Stimulated activated memory B cell treated with anti-CD40 and anti-IgM and Interleukin-4, amounts not matched to agents 10 μg/mL and 1 μg/mL and 100 μg/mL, for 72 hours (primary cell): ENCODE measurements around the gene BMPR2.

Source experiments
- ATAC-seq: fragments of 150-1000 bp; cut with Tn5 transposase; 2 replicates; pipeline ENCODE4 v1.10.0; 2021
- H3K27ac Mint-ChIP-seq: one replicate; pipeline ENCODE4 v1.8.0; 2022; ENCODE audit warnings: mild to moderate bottlenecking, mixed read lengths
- H3K27me3 Mint-ChIP-seq: one replicate; pipeline ENCODE4 v1.8.0; 2022; ENCODE audit warnings: mixed read lengths
- H3K36me3 Mint-ChIP-seq: one replicate; pipeline ENCODE4 v1.8.0; 2022; ENCODE audit warnings: mixed read lengths
- H3K4me1 Mint-ChIP-seq: one replicate; pipeline ENCODE4 v1.8.0; 2022; ENCODE audit warnings: mixed read lengths
- H3K4me3 Mint-ChIP-seq: one replicate; pipeline ENCODE4 v1.8.0; 2022; ENCODE audit warnings: mild to moderate bottlenecking, moderate library complexity, mixed read lengths
- H3K9me3 Mint-ChIP-seq: one replicate; pipeline ENCODE4 v1.8.0; 2022; ENCODE audit warnings: mixed read lengths

The BMPR2 gene

GRCh38 chr2:202609381-202610145 lies 233.4 kb downstream of the BMPR2 start:
- Mint-ChIP-seq H3K27ac (peak overlapping the region; percentile 96), H3K9me3 (peaks cover 2% of the 10 kb centered on the region), H3K4me1 (peaks cover 41% of the 10 kb centered on the region), H3K36me3 (peaks cover 5% of the 10 kb centered on the region), H3K4me3 (peak overlapping the region; percentile 66), H3K27me3 (no peaks in the 10 kb centered on the region)
- peak; percentile 95 for ATAC-seq

- peaks cover 5% of the 10 kb centered on the region for H3K36me3 Mint-ChIP-seq
- H3K27me3 Mint-ChIP-seq = no peaks in the 10 kb centered on the region
- no peak overlapping the region for H3K4me3 Mint-ChIP-seq
- H3K9me3 Mint-ChIP-seq = peaks cover 2% of the 10 kb centered on the region
- H3K27ac Mint-ChIP-seq = peak overlapping the region; percentile 96
- peaks cover 41% of the 10 kb centered on the region for H3K4me1 Mint-ChIP-seq
- no peak for ATAC-seq
These were observed 234.3 kb downstream of the BMPR2 start for GRCh38 chr2:202610380-202610779.

- peaks cover 2% of the 10 kb centered on the region for H3K9me3 Mint-ChIP-seq
- no peak for ATAC-seq
- H3K36me3 Mint-ChIP-seq = peaks cover 5% of the 10 kb centered on the region
- no peak overlapping the region for H3K4me3 Mint-ChIP-seq
- H3K27me3 Mint-ChIP-seq = no peaks in the 10 kb centered on the region
- H3K27ac Mint-ChIP-seq = no peak overlapping the region
- peaks cover 41% of the 10 kb centered on the region for H3K4me1 Mint-ChIP-seq
These were observed 236.0 kb downstream of the BMPR2 start for GRCh38 chr2:202612145-202612544.

GRCh38 chr2:202613479-202613878 lies 237.4 kb downstream of the BMPR2 start:
- H3K9me3 Mint-ChIP-seq = peaks cover 2% of the 10 kb centered on the region
- H3K4me3 Mint-ChIP-seq = no peak overlapping the region
- no peak for ATAC-seq
- H3K4me1 Mint-ChIP-seq = peaks cover 29% of the 10 kb centered on the region
- H3K36me3 Mint-ChIP-seq = peaks cover 5% of the 10 kb centered on the region
- no peak overlapping the region for H3K27ac Mint-ChIP-seq
- no peaks in the 10 kb centered on the region for H3K27me3 Mint-ChIP-seq
